Adrenal gland (tissue), 5 donors: Measurements from ENCODE around the gene SIGLEC10.

Experiments used
- POLR2A ChIP-seq, 2 donors: fragments of 450-650 bp; IDR thresholded peaks; one replicate each; pipeline ENCODE4 v1.6.1; 2017; ENCODE audit warnings: antibody characterized with exemption in 2 of 2, mild to moderate bottlenecking in 2 of 2, moderate library complexity in 1 of 2
- TF ChIP-seq, protein P1 (sequence below), 6 experiments: fragments of 450-650 bp in 4 of 6; fragments of 200-600 bp in 2 of 6; sonication (generic) in 1 of 6; IDR thresholded peaks; 1 replicate in 5 of 6; 2 replicates in 1 of 6; pipeline versions ENCODE4 v1.5.1 to v1.8.0; 2016 to 2021; ENCODE audit warnings: antibody characterized with exemption in 6 of 6, mild to moderate bottlenecking in 2 of 6, moderate library complexity in 1 of 6
- donor health status: DM: no; HTN: no; CAD: no.

- no peak for TF ChIP-seq POLR2A (IDR thresholded peaks at IDR 0.05)
- TF ChIP-seq, protein P1, sequence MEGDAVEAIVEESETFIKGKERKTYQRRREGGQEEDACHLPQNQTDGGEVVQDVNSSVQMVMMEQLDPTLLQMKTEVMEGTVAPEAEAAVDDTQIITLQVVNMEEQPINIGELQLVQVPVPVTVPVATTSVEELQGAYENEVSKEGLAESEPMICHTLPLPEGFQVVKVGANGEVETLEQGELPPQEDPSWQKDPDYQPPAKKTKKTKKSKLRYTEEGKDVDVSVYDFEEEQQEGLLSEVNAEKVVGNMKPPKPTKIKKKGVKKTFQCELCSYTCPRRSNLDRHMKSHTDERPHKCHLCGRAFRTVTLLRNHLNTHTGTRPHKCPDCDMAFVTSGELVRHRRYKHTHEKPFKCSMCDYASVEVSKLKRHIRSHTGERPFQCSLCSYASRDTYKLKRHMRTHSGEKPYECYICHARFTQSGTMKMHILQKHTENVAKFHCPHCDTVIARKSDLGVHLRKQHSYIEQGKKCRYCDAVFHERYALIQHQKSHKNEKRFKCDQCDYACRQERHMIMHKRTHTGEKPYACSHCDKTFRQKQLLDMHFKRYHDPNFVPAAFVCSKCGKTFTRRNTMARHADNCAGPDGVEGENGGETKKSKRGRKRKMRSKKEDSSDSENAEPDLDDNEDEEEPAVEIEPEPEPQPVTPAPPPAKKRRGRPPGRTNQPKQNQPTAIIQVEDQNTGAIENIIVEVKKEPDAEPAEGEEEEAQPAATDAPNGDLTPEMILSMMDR (IDR thresholded peaks at IDR 0.05), result no peak
Measured at GRCh38 chr19:51466723-51467122, 49.3 kb upstream of the SIGLEC10 start.
